CD4-positive, alpha-beta memory T cell (primary cell): ENCODE measurements around the gene NKD1. TPM values are rescaled to one million over a fixed set of nuclear protein-coding genes. Genes with fewer than 3 reads are reported as not detected.
"Not testable (repeated sequence)": the region's sequence is repeated elsewhere in the genome, so short reads cannot be mapped to it uniquely, and the experiment has no call there.

ENCODE experiments used
- CTCF ChIA-PET: fragments of 350-600 bp; sonication (Branson Sonifier 250); formaldehyde crosslinking; loops from one replicate; lab custom pipeline; 2021; ENCODE audit warnings: inconsistent platforms; ENCODE audit not compliant: partially characterized antibody; lab: Charles Lee
- POLR2A ChIA-PET: fragments of 350-600 bp; sonication (Branson Sonifier 250); formaldehyde crosslinking; loops from one replicate; lab custom pipeline; 2021; ENCODE audit not compliant: partially characterized antibody; lab: Charles Lee
- DNase-seq, 5 donors: peaks; one replicate each; pipeline versions ENCODE4 v3.0.0 to v3.0.0-alpha.2; 2020 to 2022; ENCODE audit warnings: mixed read lengths in 1 of 5
- H3K27ac ChIP-seq: one replicate; pipeline ENCODE4 v1.7.0; 2013; ENCODE audit warnings: low read depth, low read length
- H3K27me3 ChIP-seq: 2 replicates; pipeline ENCODE4 v1.7.0; 2013; ENCODE audit warnings: mild to moderate bottlenecking, low read length, moderate library complexity; ENCODE audit not compliant: insufficient read depth
- H3K36me3 ChIP-seq: 2 replicates; pipeline ENCODE4 v1.7.0; 2013; ENCODE audit warnings: mild to moderate bottlenecking, low read length, moderate library complexity; ENCODE audit not compliant: insufficient read depth
- H3K4me1 ChIP-seq: 2 replicates; pipeline ENCODE4 v1.7.0; 2013; ENCODE audit warnings: mild to moderate bottlenecking, low read length, moderate library complexity; ENCODE audit not compliant: insufficient read depth
- H3K4me3 ChIP-seq, 2 donors: one replicate each; pipeline ENCODE4 v1.7.0; 2013; ENCODE audit warnings: low read length in 2 of 2, mild to moderate bottlenecking in 1 of 2
- H3K9me3 ChIP-seq, 2 donors: one replicate each; pipeline ENCODE4 v1.7.0; 2013; ENCODE audit warnings: low read length in 2 of 2, control low read depth in 1 of 2; ENCODE audit not compliant: control insufficient read depth in 1 of 2
- H3K27ac Mint-ChIP-seq, 7 donors: one replicate each; pipeline ENCODE4 v1.8.0; 2020 to 2021; ENCODE audit warnings: mixed read lengths in 7 of 7, mild to moderate bottlenecking in 6 of 7, inconsistent platforms in 3 of 7, moderate library complexity in 3 of 7
- H3K27me3 Mint-ChIP-seq, 2 donors: one replicate each; pipeline ENCODE4 v1.8.0; 2020 to 2021; ENCODE audit warnings: mixed read lengths in 2 of 2
- H3K36me3 Mint-ChIP-seq, 2 donors: one replicate each; pipeline ENCODE4 v1.8.0; 2020 to 2021; ENCODE audit warnings: mixed read lengths in 2 of 2, inconsistent platforms in 1 of 2, mild to moderate bottlenecking in 1 of 2
- H3K4me1 Mint-ChIP-seq, 4 donors: one replicate each; pipeline ENCODE4 v1.8.0; 2020 to 2021; ENCODE audit warnings: mixed read lengths in 4 of 4, mild to moderate bottlenecking in 1 of 4
- H3K4me3 Mint-ChIP-seq, 8 donors: one replicate each; pipeline ENCODE4 v1.8.0; 2020 to 2021; ENCODE audit warnings: mixed read lengths in 8 of 8, mild to moderate bottlenecking in 7 of 8, moderate library complexity in 6 of 8, inconsistent platforms in 3 of 8
- H3K9me3 Mint-ChIP-seq, 8 donors: one replicate each; pipeline ENCODE4 v1.8.0; 2020 to 2021; ENCODE audit warnings: mixed read lengths in 8 of 8, mild to moderate bottlenecking in 5 of 8, inconsistent platforms in 3 of 8, moderate library complexity in 1 of 8
- intact Hi-C: fragments of 100-400 bp; cut with micrococcal nuclease; formaldehyde crosslinking; loops from one replicate; pipeline ENCODE4 v1.15.1; 2023
- polyA plus RNA-seq, 2 donors: library from polyadenylated mRNA; unstranded; fragments of 300-500 nt; fragmentation: Illumina TruSeq; gene quantifications; one replicate each; pipeline ENCODE4 v1.2.3, GENCODE V29; 2021
- total RNA-seq, 2 experiments: library from RNA; stranded (reverse); gene quantifications; one replicate each; pipeline ENCODE4 v1.2.3, GENCODE V29; 2021

Gene NKD1
- total and polyA plus RNA-seq, 4 experiments from 2014 or later = 0.48 to 4.6 (median 3.8) TPM; not detected in 1

DNA sequence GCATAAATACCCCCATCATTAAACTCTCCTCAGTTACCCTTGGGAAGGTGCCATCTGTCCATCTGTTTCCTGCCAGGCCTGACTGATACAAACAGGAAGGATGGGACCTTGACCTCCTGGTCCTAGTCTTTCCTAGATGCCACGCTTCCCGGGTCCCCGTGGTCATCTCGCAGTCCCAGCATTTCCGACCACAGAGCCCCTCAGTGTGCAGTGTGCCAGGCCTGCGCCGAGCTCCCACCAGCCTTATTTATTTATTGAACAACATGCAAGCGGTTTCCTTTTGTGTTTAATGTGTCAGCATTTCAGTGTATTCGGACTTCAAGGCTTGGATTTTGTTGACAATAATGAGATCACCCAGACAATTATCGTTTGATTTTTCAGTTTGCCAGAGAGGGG lies 45.6 kb upstream of the NKD1 start:
- Mint-ChIP-seq H3K4me3 (no peak overlapping the region), H3K36me3 (no peaks in the 10 kb centered on the region), H3K9me3 (no peaks in the 10 kb centered on the region), H3K27me3 (peaks cover 0 to 2% of the 10 kb centered on the region in 2 donors), H3K4me1 (no peaks in the 10 kb centered on the region), H3K27ac (peak overlapping the region in 1 of 7 donors; percentile 30)
- Histone ChIP-seq H3K36me3 (no peaks in the 10 kb centered on the region), H3K4me1 (no peaks in the 10 kb centered on the region), H3K27me3 (no peaks in the 10 kb centered on the region), H3K4me3 (no peak overlapping the region), H3K9me3 (no peaks in the 10 kb centered on the region), H3K27ac (no peak overlapping the region)
- no peak for DNase-seq
- intact Hi-C loops = no loop called here
- POLR2A ChIA-PET = no interaction called here
- CTCF ChIA-PET = no interaction called here

DNA sequence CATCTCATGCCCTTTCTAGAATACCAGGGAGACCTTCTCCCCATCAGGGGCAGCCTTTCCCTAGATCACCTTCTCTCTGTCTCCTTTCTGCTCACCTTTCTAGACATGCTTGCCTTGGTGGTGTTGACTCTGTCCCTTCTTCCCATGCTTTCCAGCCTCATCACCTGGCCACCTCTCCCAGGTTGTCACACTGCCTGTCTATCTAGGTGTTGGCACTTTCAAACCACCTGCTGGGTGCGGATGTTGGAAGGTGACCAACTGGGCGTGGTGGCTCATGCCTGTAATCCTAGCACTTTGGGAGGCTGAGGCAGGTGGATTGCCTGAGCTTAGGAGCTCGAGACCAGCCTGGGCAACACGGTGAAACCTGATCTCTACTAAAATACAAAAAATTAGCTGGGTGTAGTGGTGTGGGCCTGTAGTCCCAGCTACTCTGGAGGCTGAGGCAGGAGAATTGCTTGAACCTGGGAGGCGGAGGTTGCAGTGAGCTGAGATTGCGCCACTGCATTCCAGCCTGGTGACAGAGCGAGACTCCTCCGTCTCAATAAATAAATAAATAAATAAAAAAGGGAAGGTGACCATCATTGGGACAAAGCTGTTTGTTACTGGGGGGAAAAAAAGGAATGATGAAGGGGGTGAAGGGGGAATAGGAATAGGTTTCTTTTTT lies 44.2 kb upstream of the NKD1 start:
- H3K9me3 ChIP-seq, H3K9me3 Mint-ChIP-seq, H3K4me3 ChIP-seq, DNase-seq, intact Hi-C loops, H3K27me3 ChIP-seq, H3K4me3 Mint-ChIP-seq, H3K4me1 Mint-ChIP-seq, CTCF ChIA-PET, H3K27ac Mint-ChIP-seq, H3K36me3 ChIP-seq, H3K27me3 Mint-ChIP-seq, H3K27ac ChIP-seq, H3K4me1 ChIP-seq, H3K36me3 Mint-ChIP-seq: not testable (repeated sequence)
- POLR2A ChIA-PET = interaction anchor here (0.7 kb wide), 1 partner anchor 272 kb away, joined by 4 read pairs; no protein-coding TSS in a partner anchor

DNA sequence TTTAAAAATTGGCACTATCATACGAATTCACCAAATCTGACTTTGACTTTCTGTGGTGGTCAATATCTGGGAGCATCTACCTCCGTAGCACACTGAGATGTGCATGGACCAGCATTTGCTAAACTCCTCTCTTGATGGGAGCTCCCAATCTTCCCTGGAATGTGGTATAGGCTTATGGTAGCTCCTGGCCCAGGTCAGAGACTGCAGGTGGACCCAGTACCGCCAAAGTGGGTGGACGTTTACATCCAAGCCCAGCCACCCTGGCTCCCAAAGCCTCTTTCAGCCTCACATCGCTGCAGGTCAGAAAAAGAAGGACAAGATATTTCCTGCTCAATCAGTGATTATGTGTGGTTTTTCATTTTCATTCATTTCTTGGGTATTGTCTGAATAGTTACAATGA lies 43.1 kb upstream of the NKD1 start:
- H3K9me3 ChIP-seq = no peaks in the 10 kb centered on the region
- ChIA-PET POLR2A (no interaction called here), CTCF (interaction anchor here (1.6 kb wide), 1 partner anchor 161 kb away, joined by 4 read pairs; no protein-coding TSS in a partner anchor)
- no peak for DNase-seq
- intact Hi-C loops = no loop called here
- H3K27me3 Mint-ChIP-seq = peaks cover 1 to 2% of the 10 kb centered on the region in 2 donors
- no peaks in the 10 kb centered on the region for H3K36me3 ChIP-seq
- H3K4me1 ChIP-seq = no peaks in the 10 kb centered on the region
- peaks cover 0 to 5% (median 1%) of the 10 kb centered on the region in 4 donors for H3K4me1 Mint-ChIP-seq
- H3K27ac ChIP-seq = no peak overlapping the region
- no peak overlapping the region for H3K4me3 Mint-ChIP-seq
- H3K4me3 ChIP-seq = no peak overlapping the region
- H3K36me3 Mint-ChIP-seq = no peaks in the 10 kb centered on the region
- peaks cover 0 to 1% (median 0%) of the 10 kb centered on the region in 8 donors for H3K9me3 Mint-ChIP-seq
- H3K27me3 ChIP-seq = no peaks in the 10 kb centered on the region
- no peak overlapping the region for H3K27ac Mint-ChIP-seq

DNA sequence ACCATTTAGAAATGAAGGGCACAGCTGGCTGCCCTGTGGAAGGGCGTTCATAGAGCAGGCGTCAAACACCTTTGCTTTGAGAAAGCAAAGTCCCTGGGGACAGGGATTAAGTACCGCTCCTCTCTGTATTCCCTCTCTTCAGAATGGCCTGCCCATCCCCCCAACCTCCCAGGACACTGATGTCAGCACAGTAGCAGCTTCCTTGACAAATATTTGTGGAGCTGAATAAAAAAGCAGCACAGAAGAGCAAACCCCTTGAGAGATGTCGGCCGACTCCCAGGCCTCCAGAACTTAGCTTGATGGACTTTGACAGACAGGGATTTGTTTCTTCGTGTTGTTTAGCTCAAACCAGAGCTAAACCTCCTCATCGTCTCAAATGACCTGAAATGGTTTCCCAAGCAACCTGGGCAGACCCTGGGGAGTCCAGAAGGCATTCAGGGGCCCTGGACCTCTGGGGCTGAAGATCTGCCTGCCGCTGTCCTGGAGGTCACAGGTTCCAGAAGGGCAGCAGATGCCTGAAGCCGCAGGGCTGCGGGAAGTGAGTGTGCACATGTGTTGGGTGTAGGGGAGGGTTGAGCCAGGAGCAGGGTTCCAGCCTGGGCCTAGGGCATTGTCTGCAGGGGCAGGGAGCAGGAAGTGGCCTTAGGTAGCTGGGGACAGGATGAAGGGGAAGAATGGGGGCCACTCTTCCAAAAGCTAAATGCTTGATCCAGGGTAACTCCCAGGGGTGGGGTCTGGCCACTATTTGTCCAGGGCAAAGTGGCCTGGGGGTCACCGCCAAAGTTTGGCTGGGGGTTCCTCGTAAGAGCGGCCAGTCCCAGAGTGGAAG lies 42.3 kb upstream of the NKD1 start:
- Mint-ChIP-seq H3K9me3 (peaks cover 0 to 2% (median 0%) of the 10 kb centered on the region in 8 donors), H3K27me3 (peaks cover 1 to 3% of the 10 kb centered on the region in 2 donors), H3K27ac (peak overlapping the region in 1 of 7 donors; percentile 31), H3K36me3 (no peaks in the 10 kb centered on the region), H3K4me1 (peaks cover 0 to 5% (median 1%) of the 10 kb centered on the region in 4 donors), H3K4me3 (no peak overlapping the region)
- no peaks in the 10 kb centered on the region for H3K9me3 ChIP-seq
- CTCF ChIA-PET = interaction anchor here (0.9 to 1.6 kb wide), 3 partner anchors 160 to 481 kb away, joined by 3 to 4 read pairs (median 4); partner anchors contain the start of gene CNEP1R1
- H3K4me1 ChIP-seq = no peaks in the 10 kb centered on the region
- no peaks in the 10 kb centered on the region for H3K36me3 ChIP-seq
- H3K27me3 ChIP-seq = no peaks in the 10 kb centered on the region
- H3K4me3 ChIP-seq = no peak overlapping the region
- H3K27ac ChIP-seq = no peak overlapping the region
- POLR2A ChIA-PET = no interaction called here
- intact Hi-C loops = no loop called here
- DNase-seq = no peak

DNA sequence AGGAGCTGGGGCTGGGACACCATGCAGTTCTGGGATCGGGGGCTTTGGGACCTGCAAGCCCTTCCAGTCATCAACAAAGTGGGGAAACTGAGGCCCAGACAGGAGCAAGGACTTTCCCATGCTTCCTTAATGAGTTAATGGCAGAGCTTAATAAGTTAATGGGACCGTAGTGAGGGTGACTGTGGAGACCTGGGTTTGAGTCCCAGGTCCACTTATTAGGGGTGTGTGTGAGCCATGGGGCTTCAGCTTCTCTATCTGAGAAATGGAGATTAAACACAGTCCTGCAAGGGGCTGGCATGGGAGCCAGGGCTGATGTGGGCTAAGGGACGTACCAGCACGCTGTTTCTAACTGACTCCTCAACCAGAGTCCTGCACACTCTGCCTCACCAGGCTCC lies 41.7 kb upstream of the NKD1 start:
- peaks cover 0 to 2% (median 0%) of the 10 kb centered on the region in 8 donors for H3K9me3 Mint-ChIP-seq
- POLR2A ChIA-PET = no interaction called here
- CTCF ChIA-PET = interaction anchor here (0.9 to 2.2 kb wide), 3 partner anchors 179 to 482 kb away, joined by 3 to 5 read pairs (median 4); partner anchors contain the start of gene CNEP1R1
- Histone ChIP-seq H3K9me3 (no peaks in the 10 kb centered on the region), H3K4me3 (no peak overlapping the region), H3K27ac (no peak overlapping the region), H3K36me3 (no peaks in the 10 kb centered on the region), H3K27me3 (no peaks in the 10 kb centered on the region), H3K4me1 (no peaks in the 10 kb centered on the region)
- no peak overlapping the region for H3K4me3 Mint-ChIP-seq
- peaks cover 1 to 3% of the 10 kb centered on the region in 2 donors for H3K27me3 Mint-ChIP-seq
- peaks cover 0 to 5% (median 1%) of the 10 kb centered on the region in 4 donors for H3K4me1 Mint-ChIP-seq
- H3K27ac Mint-ChIP-seq = no peak overlapping the region
- H3K36me3 Mint-ChIP-seq = no peaks in the 10 kb centered on the region
- no peak for DNase-seq
- intact Hi-C loops = no loop called here

DNA sequence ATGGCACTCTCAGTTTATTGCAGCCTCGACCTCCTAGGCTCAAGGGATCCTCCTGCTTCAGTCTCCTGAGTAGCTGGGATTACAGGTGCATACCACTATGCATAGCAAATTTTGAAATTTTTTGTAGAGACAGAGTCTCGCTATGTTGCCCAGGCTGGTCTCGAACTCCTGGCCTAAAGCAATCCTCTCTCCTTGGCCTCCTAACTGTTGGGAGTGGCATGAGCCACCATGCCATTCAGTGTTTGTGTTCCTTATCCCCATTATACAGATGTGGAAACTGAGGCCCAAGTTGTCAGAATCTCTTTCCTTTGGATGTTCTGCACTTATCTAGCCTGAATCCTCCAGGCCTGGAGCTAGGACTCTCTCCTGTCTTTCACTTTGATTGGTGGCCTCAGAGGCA lies 40.8 kb upstream of the NKD1 start:
- POLR2A ChIA-PET = no interaction called here
- H3K4me3 ChIP-seq = no peak overlapping the region
- no peaks in the 10 kb centered on the region for H3K4me1 ChIP-seq
- H3K9me3 ChIP-seq = no peaks in the 10 kb centered on the region
- intact Hi-C loops = no loop called here
- no peak for DNase-seq
- no peak overlapping the region for H3K4me3 Mint-ChIP-seq
- H3K27me3 Mint-ChIP-seq = peaks cover 1 to 3% of the 10 kb centered on the region in 2 donors
- peaks cover 0 to 5% (median 1%) of the 10 kb centered on the region in 4 donors for H3K4me1 Mint-ChIP-seq
- no peaks in the 10 kb centered on the region for H3K36me3 ChIP-seq
- peaks cover 0 to 2% (median 0%) of the 10 kb centered on the region in 8 donors for H3K9me3 Mint-ChIP-seq
- no peaks in the 10 kb centered on the region for H3K27me3 ChIP-seq
- CTCF ChIA-PET = interaction anchor here (1.4 to 2.2 kb wide), 3 partner anchors 9 to 299 kb away, joined by 3 to 5 read pairs (median 4); no protein-coding TSS in a partner anchor
- no peaks in the 10 kb centered on the region for H3K36me3 Mint-ChIP-seq
- H3K27ac ChIP-seq = no peak overlapping the region
- H3K27ac Mint-ChIP-seq = no peak overlapping the region
